Kidney epithelial cell (primary cell): Measurements from ENCODE around the gene TMEM98. TPM values are rescaled to one million over a fixed set of nuclear protein-coding genes. Genes with fewer than 3 reads are reported as not detected.
"Not testable (repeated sequence)": the region's sequence is repeated elsewhere in the genome, so short reads cannot be mapped to it uniquely, and the experiment has no call there.

ENCODE experiments used
- DNase-seq: peaks from one replicate; pipeline ENCODE4 v3.0.0-alpha.2; 2010; ENCODE audit warnings: low read depth
- H3K27me3 ChIP-seq: 2 replicates; pipeline ENCODE4 v1.6.0; 2011; ENCODE audit warnings: low read length; ENCODE audit not compliant: control insufficient read depth, insufficient read depth
- H3K36me3 ChIP-seq: 2 replicates; pipeline ENCODE4 v1.5.1; 2011; ENCODE audit warnings: low read length; ENCODE audit not compliant: control insufficient read depth, insufficient read depth
- H3K4me3 ChIP-seq: 2 replicates; pipeline ENCODE4 v1.5.1; 2011; ENCODE audit warnings: low read depth, mild to moderate bottlenecking, control low read depth, low read length
- CTCF ChIP-seq: IDR thresholded peaks from 2 replicates; pipeline ENCODE4 v1.5.1; 2011; ENCODE audit warnings: mild to moderate bottlenecking, moderate library complexity, low read length, control low read depth, inconsistent platforms; ENCODE audit not compliant: insufficient read depth, poor library complexity, severe bottlenecking
- total RNA-seq: library from RNA; depleted of rRNA; stranded (reverse); fragments of >200 nt; gene quantifications from 2 replicates; pipeline ENCODE4 v1.2.3, GENCODE V29; 2015

The TMEM98 gene
- total RNA-seq, 1 donor from 2014 or later, result 81.1 TPM

- H3K4me3 ChIP-seq, result no peak overlapping the region
- DNase-seq, result no peak
- no peaks in the 10 kb centered on the region for H3K27me3 ChIP-seq
- H3K36me3 ChIP-seq, result no peaks in the 10 kb centered on the region
- no peak for TF ChIP-seq CTCF
Measured at GRCh38 chr17:32970281-32970680, 42.3 kb downstream of the TMEM98 start.

GRCh38 chr17:32971171-32971570 lies 43.2 kb downstream of the TMEM98 start:
- Histone ChIP-seq H3K36me3 (no peaks in the 10 kb centered on the region), H3K27me3 (no peaks in the 10 kb centered on the region), H3K4me3 (no peak overlapping the region)
- TF ChIP-seq CTCF, result no peak
- DNase-seq, result no peak

- H3K36me3 ChIP-seq, result no peaks in the 10 kb centered on the region
- no peak overlapping the region for H3K4me3 ChIP-seq
- DNase-seq, result no peak
- no peaks in the 10 kb centered on the region for H3K27me3 ChIP-seq
- no peak for TF ChIP-seq CTCF
Measured at GRCh38 chr17:32976131-32976530, 48.2 kb downstream of the TMEM98 start.

- no peak for DNase-seq
- H3K36me3 ChIP-seq, result no peaks in the 10 kb centered on the region
- TF ChIP-seq CTCF, result no peak
Measured at GRCh38 chr17:32976605-32977004, 48.7 kb downstream of the TMEM98 start.

GRCh38 chr17:32980230-32980629 lies 52.3 kb downstream of the TMEM98 start:
- DNase-seq, result no peak
- no peaks in the 10 kb centered on the region for H3K36me3 ChIP-seq
- no peak overlapping the region for H3K4me3 ChIP-seq
- TF ChIP-seq CTCF, result no peak
- H3K27me3 ChIP-seq, result no peaks in the 10 kb centered on the region

More at GRCh38 chr17:32976605-32977004, 48.7 kb downstream of the TMEM98 start:
- Histone ChIP-seq H3K27me3 (no peaks in the 10 kb centered on the region), H3K4me3 (no peak overlapping the region)

GRCh38 chr17:32981611-32982010 lies 53.7 kb downstream of the TMEM98 start:
- not testable (repeated sequence) for DNase-seq, H3K36me3 ChIP-seq, H3K27me3 ChIP-seq, H3K4me3 ChIP-seq
